Adrenal gland (tissue), 5 donors: ENCODE measurements around the gene WDR53.

Experiments
- CTCF ChIP-seq, 6 experiments: fragments of 450-650 bp in 4 of 6; fragments of 200-600 bp in 2 of 6; sonication (generic) in 1 of 6; IDR thresholded peaks; 1 replicate in 5 of 6; 2 replicates in 1 of 6; pipeline versions ENCODE4 v1.5.1 to v1.8.0; 2016 to 2021; ENCODE audit warnings: antibody characterized with exemption in 6 of 6, mild to moderate bottlenecking in 2 of 6, moderate library complexity in 1 of 6
- POLR2A ChIP-seq, 2 donors: fragments of 450-650 bp; IDR thresholded peaks; one replicate each; pipeline ENCODE4 v1.6.1; 2017; ENCODE audit warnings: antibody characterized with exemption in 2 of 2, mild to moderate bottlenecking in 2 of 2, moderate library complexity in 1 of 2
- donor health status: DM: no; HTN: no; CAD: no.

GRCh38 chr3:196596355-196596754 is 28.0 kb upstream of the WDR53 start:
- TF ChIP-seq CTCF (IDR thresholded peaks at IDR 0.05) (no peak), POLR2A (IDR thresholded peaks at IDR 0.05) (no peak)
